ENCODE measurements around the gene GFPT2. TPM values are rescaled to one million over a fixed set of nuclear protein-coding genes. Genes with fewer than 3 reads are reported as not detected.

Gene GFPT2
- 91.6 and 125 TPM in 2 replicates for total RNA-seq (2014; rRNA removed; shearing (Covaris generic))

- peaks cover 21% of the 10 kb centered on the region for H3K27me3 ChIP-seq (ENCODE audit: control insufficient read depth, insufficient read depth, low read length)
- peak; percentile 100 for DNase-seq
- peaks cover 5% of the 10 kb centered on the region for H3K36me3 ChIP-seq (replicated peaks; ENCODE audit: control insufficient read depth, insufficient read depth, low read length)
- H3K4me3 ChIP-seq (ENCODE audit: insufficient read depth, low read depth, low read length): peak within 1 kb of the TSS; percentile 97
These were observed at the start of gene GFPT2 for GRCh38 chr5:180353048-180353979. TSS of gene GFPT2 (minus strand) at chr5:180353336. CDS start at chr5:180353217, 119 bp downstream.

- H3K27me3 ChIP-seq (ENCODE audit: control insufficient read depth, insufficient read depth, low read length): no peaks in the 10 kb centered on the region
- no peak for DNase-seq
- H3K36me3 ChIP-seq (replicated peaks; ENCODE audit: control insufficient read depth, insufficient read depth, low read length): no peaks in the 10 kb centered on the region
- H3K4me3 ChIP-seq (ENCODE audit: insufficient read depth, low read depth, low read length): no peak overlapping the region
These were observed 49.6 kb upstream of the GFPT2 start for GRCh38 chr5:180402716-180403115.

- Histone ChIP-seq H3K4me3 (ENCODE audit: insufficient read depth, low read depth, low read length) (no peak overlapping the region), H3K27me3 (ENCODE audit: control insufficient read depth, insufficient read depth, low read length) (no peaks in the 10 kb centered on the region), H3K36me3 (replicated peaks; ENCODE audit: control insufficient read depth, insufficient read depth, low read length) (no peaks in the 10 kb centered on the region)
- DNase-seq: no peak
These were observed 48.2 kb upstream of the GFPT2 start for GRCh38 chr5:180401229-180401907.

- Histone ChIP-seq H3K27me3 (ENCODE audit: control insufficient read depth, insufficient read depth, low read length) (no peaks in the 10 kb centered on the region), H3K4me3 (ENCODE audit: insufficient read depth, low read depth, low read length) (no peak overlapping the region), H3K36me3 (replicated peaks; ENCODE audit: control insufficient read depth, insufficient read depth, low read length) (no peaks in the 10 kb centered on the region)
- peak; percentile 22 for DNase-seq
These were observed 47.3 kb upstream of the GFPT2 start for GRCh38 chr5:180400416-180400815.

GRCh38 chr5:180399401-180400215 is 46.5 kb upstream of the GFPT2 start:
- H3K36me3 ChIP-seq (replicated peaks; ENCODE audit: control insufficient read depth, insufficient read depth, low read length): no peaks in the 10 kb centered on the region
- DNase-seq: peak; percentile 38
- H3K4me3 ChIP-seq (ENCODE audit: insufficient read depth, low read depth, low read length): no peak overlapping the region
- no peaks in the 10 kb centered on the region for H3K27me3 ChIP-seq (ENCODE audit: control insufficient read depth, insufficient read depth, low read length)

GRCh38 chr5:180396926-180397325 is 43.8 kb upstream of the GFPT2 start:
- H3K4me3 ChIP-seq (ENCODE audit: insufficient read depth, low read depth, low read length): no peak overlapping the region
- H3K27me3 ChIP-seq (ENCODE audit: control insufficient read depth, insufficient read depth, low read length): no peaks in the 10 kb centered on the region
- no peaks in the 10 kb centered on the region for H3K36me3 ChIP-seq (replicated peaks; ENCODE audit: control insufficient read depth, insufficient read depth, low read length)
- DNase-seq: peak; percentile 22

- H3K27me3 ChIP-seq (ENCODE audit: control insufficient read depth, insufficient read depth, low read length): no peaks in the 10 kb centered on the region
- H3K36me3 ChIP-seq (replicated peaks; ENCODE audit: control insufficient read depth, insufficient read depth, low read length): no peaks in the 10 kb centered on the region
- no peak overlapping the region for H3K4me3 ChIP-seq (ENCODE audit: insufficient read depth, low read depth, low read length)
- no peak for DNase-seq
These were observed 42.6 kb upstream of the GFPT2 start for GRCh38 chr5:180395540-180396274.

- H3K4me3 ChIP-seq (ENCODE audit: insufficient read depth, low read depth, low read length): no peak overlapping the region
- DNase-seq: peak; percentile 51
- no peaks in the 10 kb centered on the region for H3K27me3 ChIP-seq (ENCODE audit: control insufficient read depth, insufficient read depth, low read length)
- H3K36me3 ChIP-seq (replicated peaks; ENCODE audit: control insufficient read depth, insufficient read depth, low read length): no peaks in the 10 kb centered on the region
These were observed 41.0 kb upstream of the GFPT2 start for GRCh38 chr5:180394031-180394636.

- Histone ChIP-seq H3K4me3 (ENCODE audit: insufficient read depth, low read depth, low read length) (no peak overlapping the region), H3K36me3 (replicated peaks; ENCODE audit: control insufficient read depth, insufficient read depth, low read length) (no peaks in the 10 kb centered on the region), H3K27me3 (ENCODE audit: control insufficient read depth, insufficient read depth, low read length) (no peaks in the 10 kb centered on the region)
- peak; percentile 31 for DNase-seq
These were observed 38.1 kb upstream of the GFPT2 start for GRCh38 chr5:180391276-180391675.

GRCh38 chr5:180390441-180391190 is 37.5 kb upstream of the GFPT2 start:
- Histone ChIP-seq H3K4me3 (ENCODE audit: insufficient read depth, low read depth, low read length) (no peak overlapping the region), H3K27me3 (ENCODE audit: control insufficient read depth, insufficient read depth, low read length) (no peaks in the 10 kb centered on the region), H3K36me3 (replicated peaks; ENCODE audit: control insufficient read depth, insufficient read depth, low read length) (no peaks in the 10 kb centered on the region)
- DNase-seq: peak; percentile 67

GRCh38 chr5:180389252-180390101 is 36.3 kb upstream of the GFPT2 start:
- Histone ChIP-seq H3K27me3 (ENCODE audit: control insufficient read depth, insufficient read depth, low read length) (no peaks in the 10 kb centered on the region), H3K36me3 (replicated peaks; ENCODE audit: control insufficient read depth, insufficient read depth, low read length) (no peaks in the 10 kb centered on the region), H3K4me3 (ENCODE audit: insufficient read depth, low read depth, low read length) (no peak overlapping the region)
- DNase-seq: peak; percentile 68

- no peak for DNase-seq
- no peak overlapping the region for H3K4me3 ChIP-seq (ENCODE audit: insufficient read depth, low read depth, low read length)
- H3K36me3 ChIP-seq (replicated peaks; ENCODE audit: control insufficient read depth, insufficient read depth, low read length): no peaks in the 10 kb centered on the region
- H3K27me3 ChIP-seq (ENCODE audit: control insufficient read depth, insufficient read depth, low read length): no peaks in the 10 kb centered on the region
These were observed 34.7 kb upstream of the GFPT2 start for GRCh38 chr5:180387798-180388197.
